ENCODE results near the gene PPARG. TPM values are rescaled to one million over a fixed set of nuclear protein-coding genes. Genes with fewer than 3 reads are reported as not detected.
A peak's percentile ranks its signal among the peaks of the same experiment; 100 is the strongest.

The PPARG gene
- total and polyA plus RNA-seq, 7 donors = 9.7 to 111 (median 17.8) TPM

DNA sequence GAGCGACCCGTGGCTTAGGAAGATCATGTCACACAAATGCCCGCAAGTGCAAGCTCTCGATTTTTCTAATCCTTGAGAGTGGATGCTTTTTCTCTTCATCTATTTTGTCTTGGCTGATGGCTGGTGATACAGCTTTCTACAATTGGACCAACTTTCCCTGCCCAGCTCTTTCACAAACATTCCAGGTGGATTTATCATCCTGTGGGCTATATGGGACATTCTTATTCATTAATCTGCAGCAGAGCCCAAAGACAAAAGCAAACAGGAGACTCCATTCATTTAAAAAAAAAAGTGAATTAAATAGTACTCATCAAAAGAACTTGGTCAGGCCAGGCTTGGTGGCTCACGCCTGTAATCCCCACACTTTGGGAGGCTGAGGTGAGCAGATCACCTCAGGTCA is 181.2 kb downstream of the PPARG start:
- DNase-seq = no peak
- Histone ChIP-seq H3K27ac (no peak overlapping the region), H3K9me3 (no peaks in the 10 kb centered on the region), H3K4me1 (no peaks in the 10 kb centered on the region), H3K27me3 (no peaks in the 10 kb centered on the region), H3K4me3 (no peak overlapping the region), H3K36me3 (no peaks in the 10 kb centered on the region)
- TF ChIP-seq POLR2AphosphoS5 (IDR thresholded peaks at IDR 0.05) (no peak), POLR2A (IDR thresholded peaks at IDR 0.05) (no peak), EP300 (IDR thresholded peaks at IDR 0.05) (no peak)
- TF ChIP-seq, protein P1, sequence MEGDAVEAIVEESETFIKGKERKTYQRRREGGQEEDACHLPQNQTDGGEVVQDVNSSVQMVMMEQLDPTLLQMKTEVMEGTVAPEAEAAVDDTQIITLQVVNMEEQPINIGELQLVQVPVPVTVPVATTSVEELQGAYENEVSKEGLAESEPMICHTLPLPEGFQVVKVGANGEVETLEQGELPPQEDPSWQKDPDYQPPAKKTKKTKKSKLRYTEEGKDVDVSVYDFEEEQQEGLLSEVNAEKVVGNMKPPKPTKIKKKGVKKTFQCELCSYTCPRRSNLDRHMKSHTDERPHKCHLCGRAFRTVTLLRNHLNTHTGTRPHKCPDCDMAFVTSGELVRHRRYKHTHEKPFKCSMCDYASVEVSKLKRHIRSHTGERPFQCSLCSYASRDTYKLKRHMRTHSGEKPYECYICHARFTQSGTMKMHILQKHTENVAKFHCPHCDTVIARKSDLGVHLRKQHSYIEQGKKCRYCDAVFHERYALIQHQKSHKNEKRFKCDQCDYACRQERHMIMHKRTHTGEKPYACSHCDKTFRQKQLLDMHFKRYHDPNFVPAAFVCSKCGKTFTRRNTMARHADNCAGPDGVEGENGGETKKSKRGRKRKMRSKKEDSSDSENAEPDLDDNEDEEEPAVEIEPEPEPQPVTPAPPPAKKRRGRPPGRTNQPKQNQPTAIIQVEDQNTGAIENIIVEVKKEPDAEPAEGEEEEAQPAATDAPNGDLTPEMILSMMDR (IDR thresholded peaks at IDR 0.05) = no peak
- WGBS, 2 donors = 95 to 97% methylated on average over 5 of the region's 5 CpGs
- intact Hi-C loops (cut with DNase I) = no loop called here

GRCh38 chr3:12470680-12471079 is 181.8 kb downstream of the PPARG start:
- TF ChIP-seq EP300 (IDR thresholded peaks at IDR 0.05) (no peak), POLR2AphosphoS5 (IDR thresholded peaks at IDR 0.05) (no peak), POLR2A (IDR thresholded peaks at IDR 0.05) (no peak)
- TF ChIP-seq, protein P1 (IDR thresholded peaks at IDR 0.05) = no peak
- DNase-seq = no peak
- Histone ChIP-seq H3K4me1 (no peaks in the 10 kb centered on the region), H3K4me3 (no peak overlapping the region), H3K36me3 (no peaks in the 10 kb centered on the region), H3K9me3 (no peaks in the 10 kb centered on the region), H3K27ac (no peak overlapping the region), H3K27me3 (no peaks in the 10 kb centered on the region)
- 94% methylated on average over 3 of the region's 3 CpGs for WGBS, 2 donors
- intact Hi-C loops (cut with DNase I) = no loop called here

DNA sequence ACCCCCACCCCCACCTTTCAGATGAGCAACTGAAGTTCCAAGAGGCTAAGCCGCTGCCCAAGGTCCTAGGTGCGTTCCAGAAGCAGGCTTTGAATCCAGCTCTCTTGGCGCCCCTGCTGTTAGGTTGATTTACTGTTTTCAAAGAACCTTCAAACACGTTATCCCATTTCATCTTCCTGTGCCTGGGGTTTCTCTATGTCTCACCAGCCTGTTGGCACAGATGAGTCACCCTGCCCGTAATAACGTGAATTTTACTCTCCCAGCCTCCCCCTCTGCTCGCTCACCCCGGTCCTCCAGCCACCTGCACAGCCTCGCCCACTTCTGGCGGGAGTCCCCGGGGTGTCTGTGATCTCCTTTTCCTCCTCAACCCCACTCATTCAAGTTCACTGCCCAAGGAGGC is 182.4 kb downstream of the PPARG start:
- DNase-seq = no peak
- intact Hi-C loops (cut with DNase I) = no loop called here

GRCh38 chr3:12472000-12472610 is 183.2 kb downstream of the PPARG start:
- H3K4me1 ChIP-seq = no peaks in the 10 kb centered on the region
- intact Hi-C loops (cut with DNase I) = no loop called here
- 87 to 94% methylated on average over 11 of the region's 11 CpGs for WGBS, 2 donors

More for the DNA sequence above, 182.4 kb downstream of the PPARG start:
- 12 to 49% methylated on average over 11 of the region's 11 CpGs for whole genome bisulfite sequencing, 2 donors
- TF ChIP-seq POLR2A (IDR thresholded peaks at IDR 0.05) (no peak), POLR2AphosphoS5 (IDR thresholded peaks at IDR 0.05) (no peak), EP300 (IDR thresholded peaks at IDR 0.05) (no peak)
- TF ChIP-seq, protein P1 (IDR thresholded peaks at IDR 0.05) = no peak
- Histone ChIP-seq H3K4me1 (no peaks in the 10 kb centered on the region), H3K27me3 (no peaks in the 10 kb centered on the region), H3K27ac (no peak overlapping the region), H3K36me3 (no peaks in the 10 kb centered on the region), H3K9me3 (no peaks in the 10 kb centered on the region), H3K4me3 (no peak overlapping the region)

DNA sequence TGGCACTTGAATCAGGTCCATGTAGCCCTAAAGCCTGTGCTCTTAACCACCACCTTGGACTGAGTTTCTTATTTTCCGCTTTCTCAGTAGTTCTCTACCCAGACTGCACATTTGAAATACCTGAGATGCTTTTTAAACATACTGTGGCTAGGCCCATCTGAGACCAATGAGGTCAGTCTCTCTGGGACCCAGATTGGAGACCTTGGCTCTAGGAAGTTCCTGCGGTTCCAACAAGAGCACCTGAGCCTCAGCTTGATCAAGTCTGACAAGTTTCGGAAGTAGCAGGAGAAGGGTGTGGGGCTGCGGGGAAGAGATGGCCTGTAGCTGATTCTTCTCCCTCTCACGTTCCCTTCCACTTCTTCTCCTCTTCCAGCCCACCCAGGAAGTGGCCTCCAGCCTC is 183.9 kb downstream of the PPARG start:
- Histone ChIP-seq H3K36me3 (no peaks in the 10 kb centered on the region), H3K4me1 (no peaks in the 10 kb centered on the region), H3K27ac (no peak overlapping the region), H3K9me3 (no peaks in the 10 kb centered on the region), H3K4me3 (no peak overlapping the region), H3K27me3 (no peaks in the 10 kb centered on the region)
- DNase-seq = peak; percentile 13
- 92 to 94% methylated on average over 5 of the region's 5 CpGs for WGBS, 2 donors
- TF ChIP-seq, protein P1 (IDR thresholded peaks at IDR 0.05) = no peak
- TF ChIP-seq EP300 (IDR thresholded peaks at IDR 0.05) = no peak
- TF ChIP-seq POLR2A (IDR thresholded peaks at IDR 0.05) = no peak
- TF ChIP-seq POLR2AphosphoS5 (IDR thresholded peaks at IDR 0.05) = no peak
- intact Hi-C loops (cut with DNase I) = no loop called here

More at GRCh38 chr3:12472000-12472610, 183.2 kb downstream of the PPARG start:
- Histone ChIP-seq H3K4me3 (no peak overlapping the region), H3K36me3 (no peaks in the 10 kb centered on the region), H3K9me3 (no peaks in the 10 kb centered on the region), H3K27me3 (no peaks in the 10 kb centered on the region), H3K27ac (no peak overlapping the region)
- no peak for TF ChIP-seq EP300 (IDR thresholded peaks at IDR 0.05)
- DNase-seq = peak; percentile 0

Data from sigmoid colon (tissue), 7 donors.